ENCODE measurements around the gene PELI1.
A peak's percentile ranks its signal among the peaks of the same experiment; 100 is the strongest.

The PELI1 gene

GRCh38 chr2:64175419-64176197 lies 31.4 kb upstream of the PELI1 start:
- Histone ChIP-seq H4K20me1 (ENCODE audit: insufficient read depth, low read length) (no peaks in the 10 kb centered on the region), H3K27ac (ENCODE audit: low read depth, low read length, poor library complexity, severe bottlenecking) (no peak overlapping the region), H3K27me3 (ENCODE audit: insufficient read depth, low read length) (no peaks in the 10 kb centered on the region), H3K4me2 (ENCODE audit: low read length) (no peak overlapping the region), H3F3A (ENCODE audit: insufficient read depth, low read length) (no peaks in the 10 kb centered on the region), H3K4me1 (ENCODE audit: insufficient read depth, low read length, severe bottlenecking) (peaks cover 10% of the 10 kb centered on the region), H3K36me3 (ENCODE audit: insufficient read depth, low read length) (no peaks in the 10 kb centered on the region), H3K9me3 (ENCODE audit: low read length) (no peaks in the 10 kb centered on the region), H3K79me2 (ENCODE audit: insufficient read depth, low read length) (no peaks in the 10 kb centered on the region), H3K9me2 (ENCODE audit: low read depth, low read length) (no peaks in the 10 kb centered on the region), H3K9ac (ENCODE audit: low read length) (no peak overlapping the region), H3K4me3 (ENCODE audit: low read depth, low read length, poor library complexity, severe bottlenecking) (no peak overlapping the region), H2AFZ (ENCODE audit: low read length) (no peak overlapping the region)
- TF ChIP-seq CTCF (IDR thresholded peaks at IDR 0.05; ENCODE audit: low read length) (peak; percentile 20; the same call in 1 of the 2 replicates), EZH2 (IDR thresholded peaks at IDR 0.05; ENCODE audit: borderline replicate concordance, low read length) (no peak)

DNA sequence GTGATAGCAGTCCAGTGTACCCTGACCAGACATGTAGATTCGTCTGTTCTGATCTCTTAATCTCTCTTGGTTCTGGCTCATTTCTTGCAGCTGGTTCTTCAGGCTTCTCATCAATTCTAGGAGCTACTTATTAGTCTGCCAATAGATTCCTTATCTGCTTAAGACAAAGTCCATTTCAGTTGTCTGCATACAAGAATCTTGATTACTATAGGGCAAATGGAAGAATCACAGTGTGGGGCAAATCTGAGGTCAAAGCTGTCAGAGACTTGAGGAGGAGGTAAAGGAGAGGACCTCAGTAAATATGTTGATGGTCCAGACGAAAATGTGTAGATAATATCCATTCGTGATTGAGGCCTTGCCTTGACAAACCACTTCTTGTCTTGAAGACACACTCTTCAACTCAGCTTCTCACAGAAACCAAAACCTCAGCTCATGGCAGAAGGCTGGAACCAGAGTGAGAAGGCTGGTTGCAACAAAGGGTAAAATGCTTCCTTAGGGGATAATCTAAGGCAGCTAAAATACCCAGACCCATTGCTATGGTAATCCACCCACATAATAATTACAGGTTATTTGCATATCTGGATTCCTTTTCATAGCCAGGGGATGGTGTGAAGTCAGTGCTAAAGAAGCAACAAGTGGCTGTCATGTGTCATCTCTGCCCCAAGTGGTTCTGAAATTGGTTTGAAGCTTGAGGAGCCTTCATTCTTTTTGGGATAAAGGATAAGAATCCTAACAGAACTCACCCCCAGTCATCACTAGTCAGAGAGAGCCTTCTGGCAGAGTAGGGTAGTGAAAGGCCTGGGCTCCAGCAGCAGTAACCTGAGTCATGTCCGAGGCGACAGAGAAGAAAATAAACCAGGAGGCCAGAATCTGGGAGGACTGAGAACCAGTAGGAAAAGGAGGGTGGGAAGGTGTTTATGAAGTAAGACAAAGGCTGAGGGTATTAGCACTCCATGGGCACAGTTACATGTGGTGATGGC lies 29.2 kb upstream of the PELI1 start:
- no peak overlapping the region for H2AFZ ChIP-seq (ENCODE audit: low read length)
- TF ChIP-seq EZH2 (IDR thresholded peaks at IDR 0.05; ENCODE audit: borderline replicate concordance, low read length) (no peak), CTCF (IDR thresholded peaks at IDR 0.05; ENCODE audit: low read length) (no peak)

DNA sequence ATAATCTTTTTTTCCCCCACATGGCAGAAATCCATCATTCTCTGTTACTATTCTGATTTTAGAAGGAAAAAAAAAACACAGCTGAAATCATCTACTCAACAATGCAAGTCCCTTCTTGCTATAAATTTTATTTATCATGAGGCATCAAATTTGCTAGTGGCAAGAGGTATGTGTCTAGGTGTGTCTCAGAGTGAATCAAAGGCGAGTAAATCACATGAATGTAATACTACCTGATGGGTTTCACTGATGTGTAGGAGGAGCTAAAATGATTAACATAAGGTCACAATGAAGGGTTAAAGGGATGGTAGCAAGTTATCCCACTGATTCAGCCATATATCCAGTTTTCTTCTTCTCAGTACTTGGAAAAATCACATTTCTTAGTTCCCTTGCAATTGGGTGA lies 24.5 kb upstream of the PELI1 start:
- no peaks in the 10 kb centered on the region for H3F3A ChIP-seq (ENCODE audit: insufficient read depth, low read length)
- peaks cover 17% of the 10 kb centered on the region for H3K4me1 ChIP-seq (ENCODE audit: insufficient read depth, low read length, severe bottlenecking)
- H3K4me2 ChIP-seq (ENCODE audit: low read length) = no peak overlapping the region

More for the DNA sequence above, 29.2 kb upstream of the PELI1 start:
- H3K27ac ChIP-seq (ENCODE audit: low read depth, low read length, poor library complexity, severe bottlenecking) = no peak overlapping the region
- H3F3A ChIP-seq (ENCODE audit: insufficient read depth, low read length) = no peaks in the 10 kb centered on the region
- no peak overlapping the region for H3K4me3 ChIP-seq (ENCODE audit: low read depth, low read length, poor library complexity, severe bottlenecking)
- H3K9ac ChIP-seq (ENCODE audit: low read length) = no peak overlapping the region
- no peaks in the 10 kb centered on the region for H3K27me3 ChIP-seq (ENCODE audit: insufficient read depth, low read length)
- no peaks in the 10 kb centered on the region for H3K9me3 ChIP-seq (ENCODE audit: low read length)
- H3K9me2 ChIP-seq (ENCODE audit: low read depth, low read length) = no peaks in the 10 kb centered on the region
- no peaks in the 10 kb centered on the region for H3K36me3 ChIP-seq (ENCODE audit: insufficient read depth, low read length)
- H3K79me2 ChIP-seq (ENCODE audit: insufficient read depth, low read length) = no peaks in the 10 kb centered on the region
- H3K4me1 ChIP-seq (ENCODE audit: insufficient read depth, low read length, severe bottlenecking) = peaks cover 10% of the 10 kb centered on the region
- H3K4me2 ChIP-seq (ENCODE audit: low read length) = no peak overlapping the region
- no peaks in the 10 kb centered on the region for H4K20me1 ChIP-seq (ENCODE audit: insufficient read depth, low read length)

More for the DNA sequence above, 24.5 kb upstream of the PELI1 start:
- H3K4me3 ChIP-seq (ENCODE audit: low read depth, low read length, poor library complexity, severe bottlenecking) = no peak overlapping the region
- H2AFZ ChIP-seq (ENCODE audit: low read length) = no peak overlapping the region
- no peaks in the 10 kb centered on the region for H3K9me3 ChIP-seq (ENCODE audit: low read length)
- H3K9ac ChIP-seq (ENCODE audit: low read length) = no peak overlapping the region
- no peaks in the 10 kb centered on the region for H3K9me2 ChIP-seq (ENCODE audit: low read depth, low read length)
- no peaks in the 10 kb centered on the region for H3K27me3 ChIP-seq (ENCODE audit: insufficient read depth, low read length)
- H3K79me2 ChIP-seq (ENCODE audit: insufficient read depth, low read length) = no peaks in the 10 kb centered on the region
- no peak overlapping the region for H3K27ac ChIP-seq (ENCODE audit: low read depth, low read length, poor library complexity, severe bottlenecking)
- H4K20me1 ChIP-seq (ENCODE audit: insufficient read depth, low read length) = no peaks in the 10 kb centered on the region
- no peaks in the 10 kb centered on the region for H3K36me3 ChIP-seq (ENCODE audit: insufficient read depth, low read length)
- TF ChIP-seq CTCF (IDR thresholded peaks at IDR 0.05; ENCODE audit: low read length) = no peak
